GM19468 (cell line): ENCODE data around the gene TERB1.

ENCODE experiments used
- ATAC-seq: cut with Tn5 transposase; IDR thresholded peaks from one replicate; pipeline ENCODE4 v1.9.1; 2021; ENCODE audit warnings: mild to moderate bottlenecking, moderate library complexity, moderate number of reproducible peaks; ENCODE audit not compliant: unreplicated experiment; ENCODE audit errors: extremely low read depth

The TERB1 gene

DNA sequence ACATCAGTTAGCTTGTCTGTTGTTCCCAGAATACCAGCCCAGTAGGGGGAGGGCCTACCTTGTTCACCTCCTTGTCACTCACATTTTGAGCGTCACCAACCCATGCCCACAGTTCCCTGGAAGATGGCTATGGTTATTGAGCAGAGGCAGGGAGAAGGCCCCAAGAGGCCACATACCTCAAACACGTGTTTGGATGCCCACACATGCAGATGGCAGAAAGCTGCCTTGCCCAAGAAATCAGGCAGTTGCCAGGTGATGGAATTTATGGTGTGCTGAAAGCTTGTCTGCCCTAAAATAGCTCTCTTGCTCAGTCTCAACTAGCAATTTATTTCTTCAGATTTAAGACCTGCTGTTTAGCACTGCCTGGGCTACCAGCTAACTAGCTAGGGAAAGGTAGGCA lies 88.3 kb downstream of the TERB1 start:
- no peak for ATAC-seq

DNA sequence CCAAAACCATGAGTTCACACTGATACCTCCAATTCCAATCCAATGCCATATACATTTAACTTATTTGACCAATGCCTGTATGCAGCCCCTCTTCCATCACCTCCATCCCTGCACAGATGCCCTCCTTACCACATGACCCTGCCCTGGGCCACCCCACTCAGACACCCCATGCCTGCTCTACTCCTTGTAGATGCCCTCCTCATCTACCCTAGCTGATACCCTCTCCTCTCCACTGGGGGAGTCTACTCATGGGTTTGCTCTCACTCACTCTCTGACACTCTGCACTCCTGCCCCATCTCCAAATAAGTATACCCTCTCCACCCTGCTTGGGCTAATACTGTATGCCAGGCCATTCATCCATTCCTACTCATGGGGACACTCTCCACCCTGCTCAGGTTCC lies 88.9 kb downstream of the TERB1 start:
- no peak for ATAC-seq

DNA sequence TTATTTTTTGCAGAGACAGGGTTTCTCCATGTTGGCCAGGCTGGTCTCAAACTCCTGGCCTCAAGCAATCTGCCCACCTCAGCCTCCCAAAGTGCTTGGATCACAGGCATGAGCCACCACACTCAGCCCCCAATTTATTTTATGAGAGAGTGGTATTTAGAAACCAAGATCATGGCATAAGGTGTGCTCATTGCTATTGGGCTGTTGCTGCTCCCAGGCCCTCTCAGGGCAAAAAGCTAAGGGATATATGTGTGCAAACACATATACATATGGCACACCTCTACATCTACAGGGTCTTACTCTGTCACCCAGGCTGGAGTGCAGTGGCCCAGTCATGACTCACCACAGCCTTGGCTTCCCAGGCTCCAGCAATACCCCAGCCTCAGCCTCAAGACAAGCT lies 89.8 kb downstream of the TERB1 start:
- no peak for ATAC-seq

DNA sequence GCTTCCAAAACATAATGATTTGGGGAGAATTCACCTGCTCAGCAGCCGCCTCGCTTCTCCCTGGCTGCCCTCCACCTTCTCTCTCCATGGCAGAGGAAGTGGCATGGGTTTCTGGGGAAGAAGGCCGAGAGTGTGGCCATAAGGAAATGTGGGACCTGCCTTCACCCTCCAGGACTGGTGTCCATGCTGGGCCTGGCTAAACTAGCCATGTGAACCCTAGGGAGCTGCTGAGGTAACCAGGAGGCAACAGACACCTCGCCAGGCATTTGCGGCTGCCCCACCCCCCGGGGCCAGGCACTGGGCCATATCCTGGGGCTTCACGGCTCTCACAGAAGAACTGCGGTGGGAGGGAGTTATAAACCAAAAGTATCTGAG lies 94.9 kb downstream of the TERB1 start:
- ATAC-seq, result no peak

DNA sequence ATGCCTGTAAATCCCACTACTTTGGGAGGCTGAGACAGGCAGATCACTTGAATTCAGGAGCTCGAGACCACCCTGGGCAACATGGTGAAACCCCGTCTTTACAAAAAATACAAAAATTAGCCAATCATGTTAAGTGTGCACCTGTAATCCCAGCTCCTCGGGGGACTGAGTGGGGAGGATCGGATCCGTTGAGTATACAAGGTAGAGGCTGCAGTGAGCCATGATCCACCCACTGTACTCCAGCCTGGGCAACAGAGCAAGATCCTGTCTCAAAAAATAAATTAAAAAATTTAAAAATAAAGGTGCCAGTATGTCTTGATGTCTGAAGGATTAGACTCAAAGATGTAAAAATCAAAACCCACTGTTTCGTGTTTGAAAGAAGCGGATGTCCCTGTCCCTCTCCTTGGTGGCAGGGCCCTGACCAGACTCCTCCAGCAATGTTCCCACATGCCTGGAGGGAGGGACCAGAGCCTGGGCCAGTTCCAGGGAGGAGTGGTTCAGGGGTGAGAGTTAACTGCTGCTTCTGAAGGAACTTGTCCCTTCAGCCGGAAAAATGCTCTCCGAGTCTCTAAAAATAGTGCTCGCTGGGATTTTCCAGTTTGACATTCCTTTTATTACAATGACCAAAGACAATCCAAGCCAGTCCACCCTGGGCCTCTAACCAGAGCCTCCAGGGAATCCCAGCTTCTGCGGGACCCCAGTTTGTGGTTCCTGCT lies 95.4 kb downstream of the TERB1 start:
- no peak for ATAC-seq
